ENCODE results near the gene ZBTB16.

Gene ZBTB16

DNA sequence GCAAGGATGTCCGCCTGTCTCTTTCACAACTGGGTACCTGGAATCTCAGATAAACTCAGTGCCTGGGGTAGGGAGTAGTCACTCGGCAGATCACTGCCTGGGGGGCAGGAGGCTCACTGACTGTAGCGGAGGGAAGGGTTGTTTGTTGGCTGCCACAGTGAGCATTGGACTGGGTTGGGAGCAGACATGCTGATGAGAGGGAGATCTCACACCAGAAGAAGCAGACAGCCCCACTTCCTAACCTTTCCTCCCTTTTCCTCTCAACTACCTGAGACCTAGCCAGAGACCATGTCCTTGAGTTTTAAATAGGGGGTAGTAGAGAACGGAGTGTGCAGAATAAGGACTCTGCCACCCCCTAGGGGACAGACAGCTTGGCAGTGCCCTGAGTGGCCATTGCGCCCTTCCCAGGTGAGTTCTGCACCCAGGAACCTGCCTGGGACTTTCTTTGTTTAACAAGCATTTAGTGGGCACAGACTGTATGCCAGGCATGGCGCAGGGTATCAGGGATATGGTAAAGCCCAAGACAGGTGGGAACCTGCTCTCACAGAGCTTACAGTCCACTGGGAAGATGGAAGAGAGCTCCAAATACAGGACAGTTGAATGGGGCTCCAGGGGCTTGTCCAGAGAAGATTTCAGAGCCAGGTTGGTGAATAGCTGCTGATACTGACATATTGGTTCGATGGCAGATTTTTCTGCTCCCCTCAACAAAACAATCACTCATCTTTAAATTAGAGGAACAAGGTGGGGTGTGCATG lies 121.0 kb downstream of the ZBTB16 start:
- ATAC-seq (ENCODE audit: insufficient read depth, low read depth) (no peak), DNase-seq (no peak)
- Histone ChIP-seq H3K27me3 (ENCODE audit: insufficient read depth, low read length, poor library complexity) (peaks cover 7% of the 10 kb centered on the region), H3K27ac (ENCODE audit: low read length) (no peak overlapping the region), H3K4me2 (ENCODE audit: insufficient read depth, low read length) (no peak overlapping the region), H3K9ac (ENCODE audit: low read depth, low read length) (no peak overlapping the region), H2AFZ (ENCODE audit: low read depth, low read length) (no peak overlapping the region), H3K4me3 (ENCODE audit: low read depth in 1 of 2, low read length in 2 of 2) (no peak overlapping the region), H3K79me2 (ENCODE audit: insufficient read depth, low read length) (no peaks in the 10 kb centered on the region), H3K4me1 (ENCODE audit: insufficient read depth, low read length) (peaks cover 14% of the 10 kb centered on the region), H4K20me1 (ENCODE audit: insufficient read depth, low read length) (no peaks in the 10 kb centered on the region), H3K36me3 (ENCODE audit: insufficient read depth, low read length) (no peaks in the 10 kb centered on the region), H3K9me3 (ENCODE audit: insufficient read depth, low read length, severe bottlenecking) (no peaks in the 10 kb centered on the region)
- TF ChIP-seq, protein P1, sequence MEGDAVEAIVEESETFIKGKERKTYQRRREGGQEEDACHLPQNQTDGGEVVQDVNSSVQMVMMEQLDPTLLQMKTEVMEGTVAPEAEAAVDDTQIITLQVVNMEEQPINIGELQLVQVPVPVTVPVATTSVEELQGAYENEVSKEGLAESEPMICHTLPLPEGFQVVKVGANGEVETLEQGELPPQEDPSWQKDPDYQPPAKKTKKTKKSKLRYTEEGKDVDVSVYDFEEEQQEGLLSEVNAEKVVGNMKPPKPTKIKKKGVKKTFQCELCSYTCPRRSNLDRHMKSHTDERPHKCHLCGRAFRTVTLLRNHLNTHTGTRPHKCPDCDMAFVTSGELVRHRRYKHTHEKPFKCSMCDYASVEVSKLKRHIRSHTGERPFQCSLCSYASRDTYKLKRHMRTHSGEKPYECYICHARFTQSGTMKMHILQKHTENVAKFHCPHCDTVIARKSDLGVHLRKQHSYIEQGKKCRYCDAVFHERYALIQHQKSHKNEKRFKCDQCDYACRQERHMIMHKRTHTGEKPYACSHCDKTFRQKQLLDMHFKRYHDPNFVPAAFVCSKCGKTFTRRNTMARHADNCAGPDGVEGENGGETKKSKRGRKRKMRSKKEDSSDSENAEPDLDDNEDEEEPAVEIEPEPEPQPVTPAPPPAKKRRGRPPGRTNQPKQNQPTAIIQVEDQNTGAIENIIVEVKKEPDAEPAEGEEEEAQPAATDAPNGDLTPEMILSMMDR (IDR thresholded peaks at IDR 0.05; ENCODE audit: borderline replicate concordance, extremely low read depth, low read length, poor library complexity, severe bottlenecking), result peak; percentile 47
- TF ChIP-seq EZH2 (IDR thresholded peaks at IDR 0.05; ENCODE audit: borderline replicate concordance, low read depth, low read length, severe bottlenecking), result no peak

DNA sequence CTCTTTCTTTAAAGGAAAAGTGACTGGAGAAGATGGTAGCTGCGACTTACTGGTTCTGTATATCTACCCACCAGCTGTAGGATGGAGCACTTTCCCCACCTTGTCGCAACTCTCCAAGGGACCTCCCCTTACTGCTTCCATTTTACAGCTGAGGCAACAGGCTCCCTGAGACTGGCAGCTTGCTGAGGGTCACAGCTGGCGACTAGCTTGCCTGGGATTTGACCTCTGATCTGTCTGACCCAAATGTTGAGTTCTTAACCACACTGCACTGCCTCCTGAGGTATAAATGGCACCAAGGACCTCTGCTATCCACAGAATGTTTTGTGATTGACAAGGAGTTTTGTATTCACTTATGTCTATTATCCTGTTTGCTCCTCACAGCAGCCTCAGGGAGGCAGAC lies 121.7 kb downstream of the ZBTB16 start:
- no peaks in the 10 kb centered on the region for H4K20me1 ChIP-seq (ENCODE audit: insufficient read depth, low read length)
- H3K27me3 ChIP-seq (ENCODE audit: insufficient read depth, low read length, poor library complexity), result peaks cover 5% of the 10 kb centered on the region
- TF ChIP-seq, protein P1 (IDR thresholded peaks at IDR 0.05; ENCODE audit: borderline replicate concordance, extremely low read depth, low read length, poor library complexity, severe bottlenecking), result no peak
- no peak for TF ChIP-seq EZH2 (IDR thresholded peaks at IDR 0.05; ENCODE audit: borderline replicate concordance, low read depth, low read length, severe bottlenecking)
- no peak overlapping the region for H3K4me2 ChIP-seq (ENCODE audit: insufficient read depth, low read length)
- no peak overlapping the region for H3K27ac ChIP-seq (ENCODE audit: low read length)
- no peak overlapping the region for H2AFZ ChIP-seq (ENCODE audit: low read depth, low read length)
- H3K36me3 ChIP-seq (ENCODE audit: insufficient read depth, low read length), result no peaks in the 10 kb centered on the region
- H3K9ac ChIP-seq (ENCODE audit: low read depth, low read length), result no peak overlapping the region
- DNase-seq (no peak), ATAC-seq (ENCODE audit: insufficient read depth, low read depth) (no peak)
- no peak overlapping the region for H3K4me3 ChIP-seq (ENCODE audit: low read depth in 1 of 2, low read length in 2 of 2)
- H3K9me3 ChIP-seq (ENCODE audit: insufficient read depth, low read length, severe bottlenecking), result no peaks in the 10 kb centered on the region
- H3K4me1 ChIP-seq (ENCODE audit: insufficient read depth, low read length), result peaks cover 14% of the 10 kb centered on the region
- no peaks in the 10 kb centered on the region for H3K79me2 ChIP-seq (ENCODE audit: insufficient read depth, low read length)

DNA sequence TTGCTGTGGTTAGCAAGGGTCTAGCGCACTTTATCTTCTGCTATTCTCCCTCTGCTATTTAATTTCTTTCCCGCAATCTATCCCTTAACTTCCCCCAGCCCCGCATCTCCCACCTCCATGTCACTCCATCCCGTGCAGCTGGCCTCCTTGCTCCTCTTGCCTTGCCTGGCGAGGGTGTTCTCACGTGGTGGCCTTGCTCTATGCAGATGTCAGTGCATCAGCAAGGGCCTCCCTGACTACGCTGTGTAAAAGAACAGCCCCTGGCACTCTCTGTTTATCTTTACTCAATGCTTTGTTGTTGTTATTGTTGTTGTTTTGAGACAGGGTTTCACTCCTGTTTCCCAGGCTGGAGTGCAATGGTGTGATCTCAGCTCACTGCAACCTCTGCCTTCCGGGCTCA lies 122.2 kb downstream of the ZBTB16 start:
- no peak for DNase-seq
- H3K27me3 ChIP-seq (ENCODE audit: insufficient read depth, low read length, poor library complexity), result peaks cover 5% of the 10 kb centered on the region
- no peak overlapping the region for H2AFZ ChIP-seq (ENCODE audit: low read depth, low read length)
- no peaks in the 10 kb centered on the region for H4K20me1 ChIP-seq (ENCODE audit: insufficient read depth, low read length)
- no peak overlapping the region for H3K27ac ChIP-seq (ENCODE audit: low read length)
- H3K36me3 ChIP-seq (ENCODE audit: insufficient read depth, low read length), result no peaks in the 10 kb centered on the region
- H3K79me2 ChIP-seq (ENCODE audit: insufficient read depth, low read length), result no peaks in the 10 kb centered on the region
- H3K4me2 ChIP-seq (ENCODE audit: insufficient read depth, low read length), result no peak overlapping the region
- TF ChIP-seq EZH2 (IDR thresholded peaks at IDR 0.05; ENCODE audit: borderline replicate concordance, low read depth, low read length, severe bottlenecking), result no peak
- TF ChIP-seq, protein P1 (IDR thresholded peaks at IDR 0.05; ENCODE audit: borderline replicate concordance, extremely low read depth, low read length, poor library complexity, severe bottlenecking), result no peak
- no peak for ATAC-seq (ENCODE audit: insufficient read depth, low read depth)
- H3K4me1 ChIP-seq (ENCODE audit: insufficient read depth, low read length), result peaks cover 14% of the 10 kb centered on the region
- H3K4me3 ChIP-seq (ENCODE audit: low read depth in 1 of 2, low read length in 2 of 2), result no peak overlapping the region
- no peaks in the 10 kb centered on the region for H3K9me3 ChIP-seq (ENCODE audit: insufficient read depth, low read length, severe bottlenecking)
- H3K9ac ChIP-seq (ENCODE audit: low read depth, low read length), result no peak overlapping the region

Data from DND-41 (cell line).